Keratinocyte (primary cell): ENCODE results near the gene PAX7.

Experiments
- CTCF ChIP-seq, 3 experiments: IDR thresholded peaks in 1 of 3; conservative IDR thresholded peaks in 1 of 3; optimal IDR thresholded peaks in 1 of 3; 2 replicates in 2 of 3; 3 replicates in 1 of 3; pipeline versions ENCODE3 to v1.5.1; 2011; ENCODE audit warnings: low read length in 3 of 3, mild to moderate bottlenecking in 3 of 3, moderate library complexity in 2 of 3, control low read depth in 1 of 3, inconsistent platforms in 1 of 3; ENCODE audit not compliant: insufficient read depth in 2 of 3; ENCODE audit errors: extremely low read depth in 1 of 3
- EZH2 ChIP-seq: IDR thresholded peaks from one replicate; pipeline ENCODE4 v1.6.1; 2012; ENCODE audit warnings: inconsistent platforms, mild to moderate bottlenecking, low read length, moderate library complexity

- no peak for TF ChIP-seq CTCF (optimal IDR thresholded peaks at IDR 0.05 in 1 of 3, IDR thresholded peaks at IDR 0.05 in 1 of 3, conservative IDR thresholded peaks at IDR 0.05 in 1 of 3; ENCODE audit: extremely low read depth in 1 of 3, insufficient read depth in 2 of 3, low read length in 3 of 3)
- TF ChIP-seq EZH2: no peak
Measured at GRCh38 chr1:18653916-18654315, 23.3 kb downstream of the PAX7 start.
